ENCODE data around the gene BRAP.
"Not testable (repeated sequence)": the region's sequence is repeated elsewhere in the genome, so short reads cannot be mapped to it uniquely, and the experiment has no call there.

BRAP gene

GRCh38 chr12:111685811-111686573 is at the start of gene BRAP, which contains the start of gene ACAD10:
TSS of gene BRAP (minus strand) at chr12:111685956. CDS start at chr12:111685792, 164 bp downstream.
TSS of gene ACAD10 (plus strand) at chr12:111686053. CDS start at chr12:111692710, 6,657 bp downstream.
- peak within 1 kb of the TSS; percentile 93 for H3K4me3 ChIP-seq (ENCODE audit: insufficient read length, low read depth)
- TF ChIP-seq SUZ12 (IDR thresholded peaks at IDR 0.05; ENCODE audit: extremely low read depth, insufficient read depth, insufficient read length) (no peak), YY1 (IDR thresholded peaks at IDR 0.05; ENCODE audit: insufficient read depth, insufficient read length) (no peak), ZNF274 (IDR thresholded peaks at IDR 0.05; ENCODE audit: low read depth, low read length) (no peak)
- peak; percentile 90 for DNase-seq (ENCODE audit: low read depth, low spot score)

DNA sequence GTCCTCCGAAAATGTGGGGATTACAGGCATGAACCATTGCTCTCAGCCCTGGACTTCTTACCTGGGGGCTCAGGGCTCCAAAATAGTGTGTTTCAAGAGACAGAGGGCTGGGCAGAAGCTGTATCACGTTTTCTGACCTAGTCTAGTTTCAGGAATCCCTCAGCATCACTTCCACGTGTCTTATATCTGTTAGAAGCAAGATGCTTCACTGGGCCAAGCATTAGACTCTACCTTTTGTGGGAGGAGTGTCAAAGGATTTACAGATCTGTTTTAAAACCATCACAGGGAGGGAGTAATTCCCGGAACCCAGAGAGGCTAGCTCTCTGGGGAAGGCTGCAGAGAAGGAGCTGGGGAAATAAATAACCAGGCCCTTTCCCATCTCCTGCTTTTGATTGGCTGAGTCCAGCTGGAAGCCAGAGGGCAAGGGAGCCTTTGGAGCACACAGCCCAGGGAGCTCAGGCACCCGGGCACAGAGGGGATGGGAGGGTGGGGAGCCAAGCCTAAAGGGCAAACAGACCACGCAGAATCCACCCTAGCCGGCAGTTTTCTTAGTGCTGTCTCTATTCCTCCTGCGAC is 47.7 kb upstream of the BRAP start:
- Histone ChIP-seq H3K9me3 (ENCODE audit: insufficient read depth, low read length) (no peaks in the 10 kb centered on the region), H3K4me3 (ENCODE audit: insufficient read length, low read depth) (no peak overlapping the region), H3K27me3 (ENCODE audit: insufficient read depth, insufficient read length) (no peaks in the 10 kb centered on the region), H3K9ac (ENCODE audit: insufficient read length, low read depth) (no peak overlapping the region), H3K4me1 (ENCODE audit: insufficient read depth, insufficient read length) (no peaks in the 10 kb centered on the region), H3K36me3 (ENCODE audit: insufficient read depth, insufficient read length, low read length) (peaks cover 62% of the 10 kb centered on the region)
- no peak for DNase-seq (ENCODE audit: low read depth, low spot score)
- TF ChIP-seq YY1 (IDR thresholded peaks at IDR 0.05; ENCODE audit: insufficient read depth, insufficient read length) (no peak), SUZ12 (IDR thresholded peaks at IDR 0.05; ENCODE audit: extremely low read depth, insufficient read depth, insufficient read length) (no peak), ZNF274 (IDR thresholded peaks at IDR 0.05; ENCODE audit: low read depth, low read length) (no peak)

More at GRCh38 chr12:111685811-111686573, at the start of gene BRAP, which contains the start of gene ACAD10:
- Histone ChIP-seq H3K4me1 (ENCODE audit: insufficient read depth, insufficient read length) (peaks cover 3% of the 10 kb centered on the region), H3K27me3 (ENCODE audit: insufficient read depth, insufficient read length) (no peaks in the 10 kb centered on the region), H3K9ac (ENCODE audit: insufficient read length, low read depth) (peak within 1 kb of the TSS; percentile 94), H3K36me3 (ENCODE audit: insufficient read depth, insufficient read length, low read length) (peaks cover 24% of the 10 kb centered on the region), H3K9me3 (ENCODE audit: insufficient read depth, low read length) (no peaks in the 10 kb centered on the region)

- Histone ChIP-seq H3K4me1 (ENCODE audit: insufficient read depth, insufficient read length) (no peaks in the 10 kb centered on the region), H3K9ac (ENCODE audit: insufficient read length, low read depth) (no peak overlapping the region), H3K4me3 (ENCODE audit: insufficient read length, low read depth) (no peak overlapping the region), H3K36me3 (ENCODE audit: insufficient read depth, insufficient read length, low read length) (peaks cover 65% of the 10 kb centered on the region), H3K27me3 (ENCODE audit: insufficient read depth, insufficient read length) (no peaks in the 10 kb centered on the region), H3K9me3 (ENCODE audit: insufficient read depth, low read length) (no peaks in the 10 kb centered on the region)
- DNase-seq (ENCODE audit: low read depth, low spot score): no peak
- no peak for TF ChIP-seq ZNF274 (IDR thresholded peaks at IDR 0.05; ENCODE audit: low read depth, low read length)
- TF ChIP-seq YY1 (IDR thresholded peaks at IDR 0.05; ENCODE audit: insufficient read depth, insufficient read length): no peak
- no peak for TF ChIP-seq SUZ12 (IDR thresholded peaks at IDR 0.05; ENCODE audit: extremely low read depth, insufficient read depth, insufficient read length)
These were observed 47.0 kb upstream of the BRAP start for GRCh38 chr12:111732786-111733185.

GRCh38 chr12:111730420-111730819 is 44.7 kb upstream of the BRAP start:
- Histone ChIP-seq H3K36me3 (ENCODE audit: insufficient read depth, insufficient read length, low read length) (peaks cover 60% of the 10 kb centered on the region), H3K9ac (ENCODE audit: insufficient read length, low read depth) (no peak overlapping the region), H3K9me3 (ENCODE audit: insufficient read depth, low read length) (no peaks in the 10 kb centered on the region), H3K27me3 (ENCODE audit: insufficient read depth, insufficient read length) (no peaks in the 10 kb centered on the region), H3K4me1 (ENCODE audit: insufficient read depth, insufficient read length) (no peaks in the 10 kb centered on the region), H3K4me3 (ENCODE audit: insufficient read length, low read depth) (no peak overlapping the region)
- DNase-seq (ENCODE audit: low read depth, low spot score): no peak
- TF ChIP-seq SUZ12 (IDR thresholded peaks at IDR 0.05; ENCODE audit: extremely low read depth, insufficient read depth, insufficient read length) (no peak), YY1 (IDR thresholded peaks at IDR 0.05; ENCODE audit: insufficient read depth, insufficient read length) (no peak)

GRCh38 chr12:111728795-111729194 is 43.0 kb upstream of the BRAP start:
- H3K9ac ChIP-seq (ENCODE audit: insufficient read length, low read depth): no peak overlapping the region
- peak; percentile 42 for DNase-seq (ENCODE audit: low read depth, low spot score)
- H3K4me3 ChIP-seq (ENCODE audit: insufficient read length, low read depth): no peak overlapping the region
- H3K27me3 ChIP-seq (ENCODE audit: insufficient read depth, insufficient read length): no peaks in the 10 kb centered on the region
- H3K4me1 ChIP-seq (ENCODE audit: insufficient read depth, insufficient read length): no peaks in the 10 kb centered on the region
- peaks cover 60% of the 10 kb centered on the region for H3K36me3 ChIP-seq (ENCODE audit: insufficient read depth, insufficient read length, low read length)
- H3K9me3 ChIP-seq (ENCODE audit: insufficient read depth, low read length): no peaks in the 10 kb centered on the region; the same call in 1 of the 2 replicates
- TF ChIP-seq YY1 (IDR thresholded peaks at IDR 0.05; ENCODE audit: insufficient read depth, insufficient read length) (no peak), ZNF274 (IDR thresholded peaks at IDR 0.05; ENCODE audit: low read depth, low read length) (no peak), SUZ12 (IDR thresholded peaks at IDR 0.05; ENCODE audit: extremely low read depth, insufficient read depth, insufficient read length) (no peak)

- not testable (repeated sequence) for H3K27me3 ChIP-seq (ENCODE audit: insufficient read depth, insufficient read length); DNase-seq (ENCODE audit: low read depth, low spot score); H3K9ac ChIP-seq (ENCODE audit: insufficient read length, low read depth); H3K4me1 ChIP-seq (ENCODE audit: insufficient read depth, insufficient read length); H3K4me3 ChIP-seq (ENCODE audit: insufficient read length, low read depth); H3K9me3 ChIP-seq (ENCODE audit: insufficient read depth, low read length)
- H3K36me3 ChIP-seq (ENCODE audit: insufficient read depth, insufficient read length, low read length): peaks cover 37% of the 10 kb centered on the region
These were observed 38.0 kb upstream of the BRAP start for GRCh38 chr12:111723646-111724360.

DNA sequence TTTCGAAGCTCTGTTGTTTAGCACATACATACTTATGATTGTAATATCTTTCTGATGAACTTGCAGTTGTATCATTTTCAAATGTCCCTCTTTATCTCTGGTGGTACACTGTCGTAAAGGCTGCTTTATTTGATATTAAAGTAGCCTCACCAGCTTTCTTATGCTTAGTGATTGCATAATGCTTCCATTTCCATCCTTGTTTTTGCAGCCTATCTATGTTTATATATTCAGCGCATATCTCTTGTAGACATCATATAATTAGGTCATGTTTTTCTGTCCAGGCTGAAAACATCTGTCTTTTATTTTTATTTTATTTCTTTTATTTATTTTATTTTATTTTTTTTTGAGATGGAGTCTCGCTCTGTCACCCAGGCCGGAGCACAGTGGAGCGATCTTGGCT is 34.7 kb upstream of the BRAP start:
- Histone ChIP-seq H3K27me3 (ENCODE audit: insufficient read depth, insufficient read length) (no peaks in the 10 kb centered on the region), H3K9me3 (ENCODE audit: insufficient read depth, low read length) (peaks cover 10% of the 10 kb centered on the region; the same call in 1 of the 2 replicates), H3K4me1 (ENCODE audit: insufficient read depth, insufficient read length) (no peaks in the 10 kb centered on the region), H3K9ac (ENCODE audit: insufficient read length, low read depth) (no peak overlapping the region), H3K36me3 (ENCODE audit: insufficient read depth, insufficient read length, low read length) (peaks cover 51% of the 10 kb centered on the region), H3K4me3 (ENCODE audit: insufficient read length, low read depth) (no peak overlapping the region)
- TF ChIP-seq SUZ12 (IDR thresholded peaks at IDR 0.05; ENCODE audit: extremely low read depth, insufficient read depth, insufficient read length): no peak
- no peak for TF ChIP-seq YY1 (IDR thresholded peaks at IDR 0.05; ENCODE audit: insufficient read depth, insufficient read length)
- no peak for TF ChIP-seq ZNF274 (IDR thresholded peaks at IDR 0.05; ENCODE audit: low read depth, low read length)
- DNase-seq (ENCODE audit: low read depth, low spot score): no peak

- not testable (repeated sequence) for DNase-seq (ENCODE audit: low read depth, low spot score)
- H3K36me3 ChIP-seq (ENCODE audit: insufficient read depth, insufficient read length, low read length): peaks cover 55% of the 10 kb centered on the region
These were observed 33.6 kb upstream of the BRAP start for GRCh38 chr12:111719316-111719715.

More at GRCh38 chr12:111719316-111719715, 33.6 kb upstream of the BRAP start:
- H3K4me1 ChIP-seq (ENCODE audit: insufficient read depth, insufficient read length); H3K9me3 ChIP-seq (ENCODE audit: insufficient read depth, low read length); H3K9ac ChIP-seq (ENCODE audit: insufficient read length, low read depth); H3K27me3 ChIP-seq (ENCODE audit: insufficient read depth, insufficient read length); H3K4me3 ChIP-seq (ENCODE audit: insufficient read length, low read depth): not testable (repeated sequence)
